DND-41 (cell line): Measurements from ENCODE around the gene GRM3.

ENCODE experiments used
- CTCF ChIP-seq: IDR thresholded peaks from 2 replicates; pipeline ENCODE4 v1.5.1; 2012; ENCODE audit warnings: borderline replicate concordance, low read length, moderate library complexity, mild to moderate bottlenecking; ENCODE audit not compliant: poor library complexity, severe bottlenecking; ENCODE audit errors: extremely low read depth
- EZH2 ChIP-seq: IDR thresholded peaks from 3 replicates; pipeline ENCODE4 v1.6.1; 2012; ENCODE audit warnings: borderline replicate concordance, low read depth, mild to moderate bottlenecking, moderate library complexity, low read length, inconsistent platforms; ENCODE audit not compliant: severe bottlenecking

GRCh38 chr7:86786376-86786775, 142.7 kb downstream of the GRM3 start:
- TF ChIP-seq EZH2, result no peak
- no peak for TF ChIP-seq CTCF
